Putamen (tissue), 1 donor: ENCODE results near the gene ENOX1.

Source experiments
- DNase-seq: peaks from one replicate; pipeline ENCODE4 v3.0.0-alpha.2; 2016; ENCODE audit warnings: low spot score

ENOX1 gene

DNA sequence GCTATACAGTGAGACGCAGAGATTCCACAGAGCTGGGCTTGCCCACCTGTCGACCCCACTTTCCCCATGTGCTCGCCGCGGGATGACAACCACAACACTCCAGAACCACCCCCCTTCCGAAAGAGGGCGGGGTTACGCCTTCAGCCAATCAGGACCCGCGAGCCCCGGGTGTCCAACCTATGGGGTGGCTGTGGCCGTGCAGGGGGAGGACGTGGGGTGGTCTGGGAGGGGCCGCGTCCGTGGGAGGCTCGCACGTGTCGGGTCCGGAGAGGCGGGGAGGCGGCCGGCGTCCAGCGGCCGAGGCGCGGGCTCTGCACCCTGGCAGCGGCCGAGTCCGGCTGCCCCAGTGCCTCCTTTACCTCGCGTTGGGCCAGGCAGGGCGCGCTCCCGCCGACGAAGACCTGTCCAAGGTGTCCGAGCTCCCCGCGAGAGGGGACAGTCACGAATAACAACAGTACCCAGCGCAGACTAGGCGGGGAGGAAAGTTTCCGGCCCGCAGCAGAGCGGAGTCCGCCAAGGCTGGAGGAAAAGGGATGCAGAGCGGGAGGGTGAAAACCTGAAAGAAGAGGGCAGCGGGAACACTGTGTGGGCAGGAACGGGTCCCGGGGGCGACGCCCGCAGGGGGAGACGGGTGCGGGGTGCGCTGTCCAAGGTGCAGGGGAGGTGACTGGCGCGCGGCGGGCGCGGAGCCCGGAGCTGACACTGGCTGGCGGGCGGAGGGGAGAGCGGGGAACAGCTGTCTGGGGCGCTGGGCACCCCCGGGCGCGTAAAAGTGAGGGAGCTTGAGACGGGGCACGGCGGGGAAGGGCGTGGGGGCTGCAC, 911 bp downstream of the ENOX1 start:
- peak; percentile 90 for DNase-seq

DNA sequence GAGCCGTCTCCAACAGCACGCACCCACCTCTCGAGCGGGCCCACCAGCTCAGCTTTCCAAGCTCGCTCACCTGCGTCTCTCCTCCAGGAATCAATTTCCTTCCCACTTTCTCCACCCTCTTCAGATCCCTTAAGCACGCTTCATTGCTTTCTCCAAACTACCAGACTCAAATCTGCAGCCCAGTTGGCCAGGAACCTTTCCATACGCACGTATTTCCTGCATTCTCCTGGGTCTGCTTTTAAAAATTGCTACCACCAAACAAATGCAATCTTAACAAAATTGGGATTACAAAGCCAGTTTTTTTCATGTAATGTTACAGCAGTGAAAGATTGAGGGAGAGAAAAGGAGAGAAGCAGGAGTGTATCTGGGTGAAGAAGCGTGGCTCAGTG, 1.5 kb downstream of the ENOX1 start:
- peak; percentile 31 for DNase-seq

DNA sequence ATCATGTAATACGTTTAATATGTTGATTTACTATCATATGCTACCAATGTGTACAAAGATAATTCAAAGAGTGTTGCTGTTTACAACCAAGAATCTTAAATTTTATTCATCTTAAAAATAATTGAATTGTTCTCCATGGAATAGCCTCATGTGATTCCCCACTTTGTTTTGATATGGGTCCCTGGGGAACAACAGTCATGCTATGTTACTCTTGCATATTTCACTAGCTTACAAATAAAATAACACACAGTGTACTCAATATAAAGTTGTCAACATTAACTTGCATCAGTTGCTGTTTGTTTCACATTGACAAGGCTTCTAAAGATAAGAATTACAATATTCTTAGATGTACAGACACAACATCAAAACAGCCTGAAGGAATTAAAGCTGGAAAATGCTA, 2.3 kb downstream of the ENOX1 start:
- no peak for DNase-seq

DNA sequence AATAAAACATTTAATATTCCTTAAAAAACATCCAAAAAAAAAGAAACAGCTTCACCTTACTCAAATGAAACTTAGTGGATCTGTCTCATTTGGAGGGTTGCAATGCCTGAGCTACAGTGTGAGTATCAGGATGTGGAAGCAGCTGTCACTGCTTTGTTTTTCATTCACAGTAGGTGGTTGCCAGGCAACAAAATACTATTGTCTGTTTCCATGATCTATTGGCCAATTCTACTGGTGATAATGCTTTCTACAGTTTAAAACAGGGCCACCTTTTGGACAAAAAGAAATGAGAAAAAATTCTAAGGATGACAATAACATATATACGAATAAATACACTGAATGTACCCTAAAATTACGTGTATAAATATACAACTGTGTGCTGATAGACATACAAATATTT, 3.0 kb downstream of the ENOX1 start:
- DNase-seq = no peak

DNA sequence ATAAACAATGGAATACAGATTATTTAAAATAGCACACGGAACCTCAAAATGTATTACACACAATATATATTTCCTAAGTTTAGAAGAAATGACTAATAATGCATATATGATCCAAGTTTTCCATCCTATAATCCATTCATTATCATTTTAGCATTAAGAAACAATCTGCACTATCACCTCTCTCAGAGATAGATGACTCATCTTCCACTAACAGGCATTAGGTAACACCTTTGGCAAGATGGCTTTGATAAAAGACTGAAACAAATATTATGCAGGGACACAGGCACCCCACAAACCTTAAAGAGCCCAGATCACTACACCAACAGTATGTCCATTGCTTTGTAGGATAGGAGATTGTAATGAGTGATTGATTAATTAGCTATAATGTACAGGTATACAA, 4.1 kb downstream of the ENOX1 start:
- DNase-seq = no peak

DNA sequence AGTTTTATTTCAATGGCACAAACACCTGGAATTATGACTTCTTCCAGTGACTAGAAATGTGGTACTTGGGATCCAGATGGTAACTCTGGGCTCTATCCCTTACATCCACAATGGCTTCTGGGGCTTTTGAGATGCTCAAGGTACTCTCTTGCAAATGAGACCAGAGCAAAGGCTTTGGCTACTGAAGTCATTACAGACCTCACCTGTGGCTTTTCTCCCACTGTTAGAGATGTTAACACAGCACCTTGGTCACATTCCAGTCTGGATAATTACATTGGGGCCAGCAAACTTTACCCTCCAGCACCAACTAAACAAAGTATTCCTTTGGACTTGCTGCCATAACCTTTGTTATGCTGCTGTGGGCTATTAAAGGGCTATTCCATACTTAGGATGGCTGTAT, 6.1 kb downstream of the ENOX1 start:
- DNase-seq = no peak

DNA sequence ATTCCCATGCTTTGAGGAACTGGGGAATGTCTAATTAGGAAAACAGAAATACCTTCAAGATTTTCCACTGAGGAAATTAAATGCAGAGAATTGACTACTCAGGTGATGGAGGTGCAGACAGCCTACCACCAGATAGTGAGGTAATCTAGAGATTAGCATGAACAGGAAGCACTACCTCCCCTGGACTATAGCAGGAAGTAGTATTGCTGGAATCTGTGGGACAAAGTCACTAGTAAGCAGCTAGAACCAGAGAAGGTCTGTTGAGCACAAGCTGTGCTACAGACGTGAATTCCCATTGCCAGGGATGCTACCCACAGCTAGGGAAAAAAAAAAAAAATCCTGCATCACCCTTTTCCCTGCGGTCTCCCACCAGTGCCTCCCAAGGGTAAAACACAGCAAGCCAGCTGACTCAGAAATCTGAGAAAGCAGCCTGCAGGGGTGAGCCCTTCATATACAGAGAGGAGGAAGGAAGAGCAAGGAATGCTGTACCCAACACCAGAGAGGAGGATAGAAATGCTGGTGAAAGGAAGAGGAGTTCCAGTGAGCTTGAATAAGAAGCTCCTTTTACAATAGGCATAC, 10.2 kb downstream of the ENOX1 start:
- DNase-seq = no peak

DNA sequence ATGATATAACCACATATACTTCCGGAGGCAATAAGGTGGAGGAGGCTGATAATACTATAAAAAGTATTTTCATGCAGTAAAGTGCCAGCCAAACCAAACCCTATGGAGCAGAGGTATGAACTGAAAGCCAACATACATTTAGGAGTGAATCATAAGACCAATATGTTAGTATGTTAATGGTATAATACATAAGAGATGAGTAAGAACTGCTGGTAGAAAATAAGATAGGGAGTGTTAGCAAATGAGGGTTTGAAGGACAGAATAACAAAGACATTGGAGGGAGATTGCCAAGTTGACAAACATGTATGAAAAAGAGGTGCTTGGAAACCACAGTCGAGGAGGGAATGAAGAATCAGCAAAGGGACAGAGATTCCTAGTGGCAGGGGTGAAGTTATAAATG, 10.8 kb downstream of the ENOX1 start:
- DNase-seq = no peak

DNA sequence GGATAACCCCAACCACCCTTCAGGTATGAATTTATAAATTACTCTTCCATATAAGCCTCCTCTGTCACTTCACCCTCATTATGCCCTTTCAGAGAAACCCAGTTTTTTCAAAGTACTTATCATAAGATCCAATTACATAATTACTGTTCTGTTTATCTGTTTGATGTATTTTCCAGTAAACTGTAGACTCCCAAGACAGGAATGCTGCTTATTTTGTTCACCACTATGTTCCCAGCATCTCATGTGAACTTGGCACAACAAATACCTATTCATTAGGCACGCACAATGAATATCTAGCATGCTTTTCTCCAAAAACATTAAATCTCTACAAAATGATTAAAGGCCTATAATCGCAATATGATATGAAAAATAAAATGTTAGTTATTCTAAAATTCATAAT, 13.2 kb downstream of the ENOX1 start:
- DNase-seq = no peak

DNA sequence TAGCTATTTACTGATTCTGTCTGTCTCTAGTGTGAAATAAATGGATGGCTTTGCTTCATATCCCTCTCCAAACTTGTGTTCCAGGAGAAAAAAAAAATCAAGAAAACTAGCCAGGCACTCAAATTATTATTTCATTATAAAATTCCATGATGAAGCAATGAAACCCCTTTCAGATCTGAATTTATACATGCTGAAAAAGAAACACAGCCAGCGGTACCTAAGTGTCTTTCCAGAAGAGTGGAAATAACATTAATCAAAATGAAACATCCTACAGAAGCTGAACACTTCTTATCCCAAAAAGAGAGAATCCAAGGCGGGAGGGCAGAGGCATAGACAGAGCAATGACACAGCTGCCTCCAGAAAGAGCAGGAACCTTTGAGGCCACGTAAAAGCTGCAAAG, 15.9 kb downstream of the ENOX1 start:
- no peak for DNase-seq

DNA sequence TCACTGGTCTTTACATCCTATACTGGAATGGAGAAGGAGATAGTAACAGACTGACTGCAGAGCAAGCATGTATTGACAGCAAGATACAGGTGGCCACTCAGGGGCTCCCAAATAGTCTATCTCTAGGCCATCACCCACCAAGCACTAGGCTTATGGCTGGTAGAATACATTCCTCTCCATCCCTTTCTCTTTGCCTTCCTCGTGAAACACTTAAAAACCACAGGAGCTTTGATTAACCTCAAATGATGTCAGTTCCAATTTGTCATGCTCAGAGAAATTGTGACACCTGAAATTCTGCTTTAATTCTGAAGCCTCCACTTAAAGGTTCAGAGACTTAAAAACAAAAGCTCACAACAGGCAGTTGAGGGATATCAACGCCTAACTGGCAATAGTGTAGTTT, 17.2 kb downstream of the ENOX1 start:
- no peak for DNase-seq

DNA sequence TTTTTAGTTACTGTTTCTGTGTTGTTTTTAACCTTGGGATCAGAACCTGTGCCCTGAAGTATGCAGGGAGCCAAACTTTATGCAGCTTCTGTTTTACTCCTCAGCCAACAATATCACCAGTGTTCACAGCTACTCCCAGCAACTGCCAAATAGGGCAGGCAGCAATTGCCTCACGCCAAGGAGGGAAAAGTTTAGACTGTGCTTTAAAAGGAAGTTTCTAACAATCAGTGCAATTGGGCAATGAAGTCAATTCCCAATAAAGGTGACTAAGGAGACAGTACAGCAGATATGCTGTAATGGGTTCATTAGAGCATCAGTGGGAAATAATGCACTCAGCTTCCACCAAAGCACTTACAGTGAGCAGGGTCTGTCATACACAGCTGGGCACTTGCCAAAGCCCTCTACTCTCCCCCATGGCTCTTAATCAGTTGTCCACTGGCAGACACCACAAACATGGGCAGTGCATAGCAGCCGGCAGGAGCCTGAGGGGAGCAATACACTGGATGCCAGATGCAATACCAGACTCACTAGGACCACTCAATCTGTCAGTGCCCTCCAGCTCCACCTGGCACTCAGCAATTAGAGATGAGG, 19.3 kb downstream of the ENOX1 start:
- DNase-seq = peak; percentile 47

DNA sequence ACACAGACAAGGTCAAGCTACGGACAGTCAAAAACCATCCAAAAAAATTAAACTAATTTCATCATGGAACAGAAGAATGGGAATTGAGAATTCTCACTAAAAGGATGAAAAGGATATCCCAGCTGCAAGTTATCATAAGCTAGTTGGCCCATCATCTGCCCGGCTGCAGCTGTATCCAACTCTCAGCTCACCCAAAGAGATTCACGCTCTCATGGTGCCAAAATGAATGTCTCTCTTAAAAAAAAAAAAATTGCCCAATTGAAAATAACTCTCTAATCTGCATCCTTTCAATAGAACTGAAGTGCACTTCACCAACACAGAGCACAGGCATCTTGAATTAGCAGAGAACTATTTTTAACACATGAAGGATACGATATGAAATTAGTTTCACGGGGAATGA, 20.0 kb downstream of the ENOX1 start:
- no peak for DNase-seq

DNA sequence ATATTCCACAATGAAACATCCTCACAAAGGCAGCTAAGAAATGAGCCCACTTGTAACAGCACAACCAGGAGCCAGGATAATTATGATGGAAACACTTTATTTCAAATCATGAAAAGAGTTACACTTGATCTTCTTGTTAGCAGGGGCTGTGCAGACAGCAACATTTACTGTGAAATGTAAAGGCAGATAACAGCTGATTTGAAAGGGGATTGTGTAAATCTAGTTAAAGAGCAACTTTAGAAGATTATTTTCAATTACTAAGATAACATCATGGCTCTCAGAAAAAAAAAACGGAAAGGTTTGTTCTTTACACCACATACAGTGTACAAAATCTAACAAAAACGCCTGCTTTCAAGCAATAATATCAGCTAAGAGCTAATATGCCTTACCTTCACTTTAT, 22.4 kb downstream of the ENOX1 start:
- DNase-seq = no peak

DNA sequence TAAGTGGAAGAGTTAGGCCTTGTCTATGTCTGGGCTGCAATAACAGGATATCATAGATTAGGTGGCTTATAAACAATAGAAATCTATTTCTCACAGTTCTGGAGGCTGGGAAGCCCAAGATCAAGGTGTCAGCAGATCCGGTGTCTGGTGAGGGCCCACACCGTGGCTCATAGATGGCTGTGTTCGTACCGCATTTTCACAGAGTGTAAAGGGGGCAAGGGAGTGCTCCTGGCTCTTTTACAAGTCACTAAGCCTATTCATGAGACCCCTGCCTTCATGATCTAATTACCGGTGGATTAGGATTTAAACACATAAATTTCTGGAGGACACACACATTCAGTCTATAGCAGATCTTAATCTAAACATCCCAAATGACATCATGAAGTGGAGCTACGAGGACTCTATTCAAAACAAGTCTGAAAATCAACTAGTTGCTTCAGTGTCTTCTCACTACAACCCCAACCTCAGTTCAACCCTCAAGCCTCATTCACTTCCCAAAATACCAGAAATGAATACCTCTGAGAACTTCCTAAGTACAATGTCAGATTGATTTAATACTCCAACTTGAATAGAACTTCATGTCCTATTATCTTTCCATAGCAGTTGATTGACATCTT, 23.5 kb downstream of the ENOX1 start:
- DNase-seq = no peak

DNA sequence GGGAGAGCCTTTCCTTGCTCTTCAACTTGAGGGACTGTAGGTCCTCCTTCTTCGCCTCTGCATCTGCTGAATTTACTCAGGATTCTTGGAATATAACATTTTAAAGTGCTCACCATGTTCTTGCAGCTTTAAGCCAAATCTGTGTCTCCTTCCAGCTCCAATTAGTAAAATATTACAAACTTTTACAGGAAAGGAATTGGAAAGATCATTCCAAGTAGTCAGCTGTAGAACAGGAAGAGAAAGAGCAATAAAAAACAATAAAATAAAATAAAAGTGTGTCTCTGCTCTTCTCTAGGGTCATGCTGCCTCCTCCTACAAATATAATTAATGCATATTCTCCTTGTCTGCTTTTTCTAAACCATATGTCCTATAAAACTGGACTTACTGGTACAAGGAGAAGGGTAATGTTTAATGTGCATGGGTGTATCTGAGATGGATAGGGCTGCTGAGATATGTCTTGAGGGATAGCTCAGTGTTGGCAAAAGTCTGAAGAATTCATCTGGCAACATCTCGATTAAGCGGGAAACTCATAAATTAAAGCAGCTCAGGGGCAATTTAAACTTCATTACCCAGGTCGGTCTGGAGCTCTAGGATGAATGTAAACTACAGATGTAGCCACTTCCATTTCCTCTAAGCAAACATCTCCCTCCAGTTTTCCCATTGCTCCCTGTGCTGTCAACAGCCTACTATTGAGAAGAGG, 25.0 kb downstream of the ENOX1 start:
- no peak for DNase-seq

DNA sequence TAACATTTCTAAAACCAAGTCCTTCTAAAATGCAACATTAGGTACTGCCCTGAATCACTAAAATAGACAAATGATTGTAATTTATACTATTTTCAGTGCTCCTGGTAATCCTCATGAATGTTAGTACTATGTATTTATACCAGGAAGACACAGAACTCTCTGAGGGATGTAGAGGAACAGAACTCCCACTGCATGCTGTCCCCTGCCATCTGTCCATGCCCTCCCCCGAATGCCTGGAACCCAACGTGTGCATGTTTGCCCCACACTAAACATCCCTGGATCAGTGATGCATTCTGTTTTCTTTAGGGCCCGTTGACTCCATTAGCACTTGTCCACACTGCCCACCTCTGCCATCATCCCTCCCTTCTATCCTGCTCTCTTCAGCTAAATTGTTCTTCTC, 26.5 kb downstream of the ENOX1 start:
- no peak for DNase-seq

DNA sequence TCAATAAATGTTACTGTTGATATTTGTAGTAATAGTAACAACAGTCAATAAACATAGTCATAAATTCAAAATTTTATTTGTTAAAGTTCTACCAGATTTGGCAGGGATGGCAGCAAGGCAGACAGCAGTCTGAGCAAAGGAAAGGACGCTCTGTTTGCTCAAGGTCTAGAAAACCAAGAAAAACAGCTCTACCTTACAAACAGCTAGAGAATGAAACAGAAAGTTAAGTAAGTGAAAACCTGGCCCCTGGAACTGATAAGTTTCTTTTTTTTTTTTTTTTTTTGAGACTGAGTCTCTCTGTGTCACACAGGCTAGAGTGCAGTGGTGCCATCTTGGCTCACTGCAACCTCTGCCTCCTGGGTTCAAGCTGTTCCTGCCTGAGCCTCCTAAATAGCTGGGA, 27.9 kb downstream of the ENOX1 start:
- DNase-seq = no peak

DNA sequence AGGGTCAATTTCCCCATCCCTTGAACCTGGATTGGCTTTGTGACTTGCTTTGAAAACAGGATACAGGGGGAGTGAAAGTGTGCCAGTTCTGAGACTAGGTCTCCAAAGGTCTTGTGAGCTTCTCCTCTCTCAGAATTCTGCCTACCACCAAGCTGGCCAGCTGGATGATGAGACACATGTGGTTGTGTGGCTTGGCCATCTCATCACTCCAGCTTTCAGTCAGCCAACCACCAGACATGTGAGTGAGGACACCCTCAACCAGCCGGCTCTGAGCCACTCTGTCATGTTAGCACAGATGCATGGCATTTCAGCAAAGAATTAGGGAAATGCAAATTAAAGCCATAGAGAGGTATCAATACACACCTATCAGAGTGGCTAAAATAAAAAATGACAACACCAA, 29.5 kb downstream of the ENOX1 start:
- DNase-seq = no peak

DNA sequence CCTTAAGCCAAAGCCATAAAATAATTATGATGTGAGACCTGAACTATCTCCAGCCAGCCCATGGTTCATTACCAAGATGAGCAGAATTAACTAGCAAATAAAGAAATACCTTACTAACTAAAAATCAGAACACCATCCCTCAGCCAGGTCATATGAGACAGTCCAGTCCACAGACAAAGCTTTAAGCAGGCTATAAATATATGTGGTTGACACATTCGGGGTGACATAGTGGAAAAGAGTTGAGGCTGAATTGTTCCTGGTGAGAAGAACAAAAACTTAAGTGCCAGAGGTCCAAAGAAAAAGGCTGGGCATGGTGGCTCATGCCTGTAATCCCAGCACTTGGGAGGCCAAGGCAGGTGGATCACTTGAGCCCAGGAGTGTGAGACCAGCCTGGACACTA, 30.9 kb downstream of the ENOX1 start:
- no peak for DNase-seq

DNA sequence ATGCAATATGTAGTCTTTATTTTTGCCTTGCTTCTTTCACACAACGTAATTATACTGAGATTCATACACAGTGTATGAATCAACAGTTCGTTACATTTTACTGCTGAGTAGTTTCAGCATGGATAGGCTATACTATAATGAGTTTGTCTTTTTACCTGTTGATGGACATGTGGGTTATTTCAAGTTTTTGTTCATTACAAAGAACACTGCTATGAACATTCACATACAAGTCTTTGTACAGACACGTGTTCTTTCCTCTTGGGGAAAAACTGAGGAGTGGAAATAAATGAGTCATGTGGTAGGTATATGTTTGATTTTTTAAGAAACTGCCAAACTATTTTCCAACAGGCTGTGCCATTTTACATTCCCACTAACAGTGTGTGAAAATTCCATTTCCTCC, 35.1 kb downstream of the ENOX1 start:
- DNase-seq = no peak

DNA sequence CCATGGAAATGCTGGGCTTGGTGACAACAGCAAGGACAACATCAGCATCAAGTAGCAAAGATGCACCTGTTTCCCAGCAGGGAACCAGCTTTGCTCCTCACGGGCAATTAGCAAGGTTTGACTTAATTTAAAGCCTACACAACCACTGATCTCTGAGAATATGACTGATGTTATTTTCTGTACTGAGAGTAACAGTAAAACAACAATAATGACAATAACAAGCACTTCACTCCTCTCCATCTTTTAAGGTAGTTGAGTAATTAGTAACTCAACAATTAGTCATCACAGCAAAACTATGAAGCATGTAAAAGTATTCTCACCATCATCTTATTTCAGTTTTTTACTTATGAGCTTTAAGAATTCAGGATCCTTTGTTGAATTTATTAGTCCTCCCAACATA, 37.3 kb downstream of the ENOX1 start:
- no peak for DNase-seq
